ENCODE results near the gene STK32C.
"Not testable (repeated sequence)": the region's sequence is repeated elsewhere in the genome, so short reads cannot be mapped to it uniquely, and the experiment has no call there.

Gene STK32C

GRCh38 chr10:132307823-132308586 is at the start of gene STK32C:
Gene STK32C, minus strand, starts transcription at chr10:132307950. Its CDS starts 117 bp downstream, at chr10:132307833.
- DNase-seq = peak; percentile 89 to 94

DNA sequence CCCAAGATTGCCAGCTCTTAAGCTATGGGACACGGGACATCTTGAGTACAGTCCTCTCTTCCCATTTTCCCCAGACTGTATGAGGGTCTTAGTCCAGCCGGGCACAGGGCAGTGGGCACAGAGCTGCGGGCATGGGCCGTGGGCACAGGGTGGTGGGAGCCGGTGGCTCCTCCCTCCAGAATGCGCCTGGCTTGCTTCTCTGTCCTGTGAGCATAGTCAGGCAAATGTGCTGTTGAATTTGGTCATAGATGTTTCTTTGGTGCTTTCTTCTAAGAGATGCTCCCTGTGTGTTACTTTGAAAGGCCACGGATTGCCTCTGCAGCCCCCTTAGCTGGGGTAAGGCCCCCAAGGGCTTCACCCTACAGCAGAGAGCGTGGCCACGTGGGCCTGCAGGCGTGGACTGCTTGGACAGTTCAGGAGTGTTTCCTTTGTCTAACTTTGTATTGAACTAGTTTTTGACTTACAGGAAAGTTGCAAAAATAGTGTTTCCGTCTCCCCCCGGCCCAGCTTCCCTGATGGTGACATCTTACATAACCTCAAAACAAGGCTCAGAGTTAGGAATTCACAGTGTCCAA is 49.0 kb upstream of the STK32C start:
- no peak for DNase-seq

DNA sequence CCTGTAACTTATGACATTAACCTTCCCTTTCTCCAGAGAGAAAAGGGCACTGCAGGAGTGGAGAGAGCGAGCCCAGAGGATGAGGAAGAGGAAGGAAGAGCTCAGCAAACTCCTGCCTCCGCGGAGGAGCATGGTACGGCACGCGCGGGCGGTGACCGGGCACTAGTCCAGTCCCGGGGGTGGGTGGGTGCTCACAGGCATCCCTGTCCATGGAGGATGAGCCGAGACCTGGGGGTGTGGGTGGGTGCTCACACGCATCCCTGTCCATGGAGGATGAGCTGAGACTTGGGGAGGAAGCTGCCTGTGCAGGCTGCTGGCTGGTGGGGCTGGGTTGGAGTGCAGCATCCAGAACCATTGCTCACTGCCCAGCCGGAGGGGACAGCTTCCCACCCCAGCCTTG is 48.0 kb upstream of the STK32C start:
- no peak for DNase-seq

- no peak for DNase-seq
These were observed 47.5 kb upstream of the STK32C start for GRCh38 chr10:132355297-132355696.

GRCh38 chr10:132354356-132355094 is 46.8 kb upstream of the STK32C start:
- no peak for DNase-seq

DNA sequence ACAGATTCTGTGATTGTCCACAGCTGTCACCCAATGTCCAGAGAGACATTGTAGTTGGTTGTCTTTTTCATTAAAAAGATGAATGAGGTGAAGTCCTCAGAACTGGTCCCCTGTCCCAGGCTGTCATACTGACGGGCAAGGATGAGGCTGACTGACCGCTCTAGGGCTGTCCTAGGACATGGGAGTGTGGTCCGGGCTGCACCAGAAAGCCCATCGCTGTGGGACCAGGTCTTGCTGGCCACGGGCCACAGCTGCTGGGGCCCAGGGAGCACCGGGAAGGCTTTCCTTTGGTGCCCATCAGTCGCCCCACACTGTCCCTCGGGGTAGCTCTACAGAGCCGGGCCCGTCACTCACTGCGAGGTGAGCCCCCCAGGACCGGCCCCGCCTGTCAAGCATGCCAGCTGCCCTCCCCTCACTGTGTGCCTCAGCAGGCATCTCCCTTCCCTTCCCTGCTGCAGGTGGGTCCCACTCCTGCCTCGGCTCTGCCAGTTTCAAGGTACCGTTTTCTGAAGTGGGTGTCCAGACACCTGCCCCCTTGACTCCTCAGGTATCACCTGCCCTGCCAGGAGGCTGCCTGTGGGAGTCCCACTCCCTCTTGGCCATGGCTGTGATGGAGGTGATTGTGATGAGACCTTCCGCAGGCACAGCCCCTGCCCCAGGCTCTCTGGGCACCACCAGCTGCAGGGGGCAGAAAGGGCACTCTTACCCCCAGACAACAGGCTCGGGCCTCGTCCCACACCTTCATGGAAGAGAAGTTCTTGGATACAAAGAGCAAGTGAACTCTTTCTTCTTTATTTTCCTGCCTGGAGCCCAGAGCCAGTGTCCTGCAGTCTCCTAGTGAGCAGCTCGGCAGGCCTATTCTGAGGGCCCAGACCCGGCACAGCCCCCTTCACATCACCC is 46.0 kb upstream of the STK32C start:
- DNase-seq = no peak

- DNase-seq = peak; percentile 57 to 81
These were observed 44.9 kb upstream of the STK32C start for GRCh38 chr10:132352462-132353308.

GRCh38 chr10:132351611-132352010 is 43.9 kb upstream of the STK32C start:
- DNase-seq = no peak

DNA sequence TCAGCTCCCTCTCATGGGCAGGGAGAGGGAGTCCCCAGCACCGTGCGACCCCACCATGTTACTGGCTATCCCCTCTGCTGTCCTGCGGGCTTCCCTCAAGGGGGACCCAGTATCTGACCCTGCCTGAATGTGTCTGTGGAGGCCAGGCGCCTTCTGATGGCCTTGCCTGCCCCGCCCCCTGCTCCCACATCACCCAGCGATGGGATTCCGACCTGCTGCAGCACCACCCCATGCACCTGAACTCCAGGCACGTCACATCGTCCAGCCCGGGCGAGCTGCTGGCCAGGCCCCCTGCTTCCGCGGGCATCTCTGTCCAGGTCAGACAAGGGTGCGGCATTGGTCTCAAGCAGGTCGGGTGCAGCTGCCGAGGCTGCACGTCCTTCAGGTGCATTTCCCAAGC is 43.2 kb upstream of the STK32C start:
- DNase-seq = no peak

DNA sequence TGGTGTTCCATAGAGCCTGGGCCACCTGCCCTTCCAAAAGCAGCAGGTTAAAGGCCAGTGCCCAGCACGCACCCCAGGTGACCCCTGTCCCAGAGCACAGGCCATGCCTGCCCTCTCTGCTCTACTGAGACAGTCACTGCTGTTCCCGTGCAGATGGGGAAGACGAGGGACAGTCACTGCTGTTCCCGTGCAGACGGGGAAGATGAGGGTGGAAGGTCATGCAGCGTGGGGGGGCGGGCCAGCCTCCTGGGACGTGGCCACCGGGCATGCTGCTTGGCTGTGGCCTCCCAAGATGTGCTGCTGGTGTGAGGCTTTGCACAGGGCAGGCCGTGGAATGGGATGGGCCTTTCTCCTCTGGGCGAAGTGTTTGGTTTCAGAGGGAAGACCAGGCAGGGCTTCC is 42.6 kb upstream of the STK32C start:
- no peak for DNase-seq

GRCh38 chr10:132349766-132350165 is 42.0 kb upstream of the STK32C start:
- DNase-seq = no peak

DNA sequence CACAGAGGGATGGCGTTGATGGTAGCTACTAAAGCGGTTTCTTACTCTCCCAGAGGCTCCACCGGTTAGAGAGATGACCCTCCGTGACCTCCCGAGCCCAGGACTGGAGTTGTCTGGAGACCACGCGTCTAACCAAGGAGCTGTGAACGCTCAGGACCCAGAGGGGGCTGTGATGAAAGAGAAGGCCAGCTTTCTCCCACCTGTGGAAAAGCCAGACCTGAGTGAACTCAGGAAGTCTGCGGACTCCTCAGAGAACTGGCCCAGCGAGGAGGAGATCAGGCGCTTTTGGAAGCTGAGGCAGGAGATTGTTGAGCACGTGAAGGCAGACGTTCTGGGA is 40.1 kb upstream of the STK32C start:
- DNase-seq = no peak

DNA sequence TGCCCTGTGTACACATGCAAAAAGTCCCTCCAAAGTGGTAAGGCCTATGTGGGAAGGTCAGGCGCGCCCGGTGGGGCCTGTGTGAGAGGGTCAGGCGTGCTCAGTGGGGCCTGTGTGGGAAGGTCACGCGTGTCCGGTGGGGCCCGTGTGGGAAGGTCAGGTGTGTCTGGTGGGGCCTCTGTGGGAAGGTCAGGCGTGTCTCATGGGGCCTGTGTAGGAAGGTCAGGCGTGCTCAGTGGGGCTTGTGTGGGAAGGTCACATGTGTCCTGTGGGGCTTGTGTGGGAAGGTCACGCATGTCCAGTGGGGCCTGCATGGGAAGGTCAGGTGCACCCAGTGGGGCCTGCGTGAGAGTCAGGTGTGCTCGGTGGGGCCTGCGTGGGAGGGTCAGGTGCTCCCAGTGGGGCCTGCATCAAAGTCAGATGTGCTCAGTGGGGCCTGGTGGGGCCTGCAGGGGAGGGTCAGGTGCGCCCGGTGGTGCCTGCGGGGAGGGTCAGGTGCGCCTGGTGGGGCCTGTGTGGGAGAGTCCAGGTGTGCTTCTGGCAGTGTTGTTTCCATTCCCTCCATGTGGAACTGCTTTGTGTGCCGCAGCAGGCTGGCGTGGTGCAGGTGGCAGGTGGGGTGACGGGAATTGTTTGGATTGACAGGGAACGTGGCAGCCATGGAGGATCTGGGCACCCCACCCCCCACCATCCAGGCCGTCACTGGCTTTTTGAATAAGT is 39.6 kb upstream of the STK32C start:
- no peak for DNase-seq

DNA sequence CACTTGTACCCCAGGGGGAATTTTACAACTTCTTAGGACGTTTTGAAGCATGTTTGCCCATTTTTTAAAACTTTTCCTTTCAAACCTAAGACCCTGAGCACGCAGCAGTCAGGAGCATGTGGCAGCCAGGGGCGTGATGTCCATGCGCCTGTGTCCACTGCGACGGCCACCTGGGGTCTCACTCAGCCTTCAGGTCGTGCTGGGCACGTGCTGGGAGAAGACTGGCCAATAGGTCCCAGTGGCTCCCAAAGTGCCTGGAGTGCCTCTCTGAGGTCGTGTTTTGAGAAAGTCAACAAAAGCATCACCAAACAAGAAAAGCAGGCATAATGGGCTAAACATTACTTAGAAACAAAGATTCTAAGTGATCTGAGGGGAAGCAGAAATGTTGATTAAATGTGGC is 39.1 kb upstream of the STK32C start:
- no peak for DNase-seq

GRCh38 chr10:132345345-132345744 is 37.6 kb upstream of the STK32C start:
- DNase-seq = no peak

DNA sequence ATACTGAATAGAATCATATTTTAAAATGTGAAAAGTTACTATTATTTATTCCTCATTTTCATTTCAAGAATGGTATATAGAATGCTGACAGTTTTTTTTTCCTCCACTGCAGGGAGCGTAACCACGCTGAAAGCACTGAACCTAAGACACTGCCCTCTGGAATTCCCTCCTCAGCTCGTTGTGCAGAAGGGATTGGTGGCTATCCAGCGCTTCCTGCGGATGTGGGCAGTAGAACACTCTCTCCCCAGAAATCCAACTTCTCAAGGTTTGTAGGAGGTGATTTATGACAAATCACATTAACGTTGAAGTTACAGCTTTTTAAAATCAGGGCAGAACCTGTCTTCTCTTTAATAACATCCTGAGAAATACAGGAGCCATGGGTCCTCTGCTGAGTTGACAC is 36.6 kb upstream of the STK32C start:
- DNase-seq = no peak

DNA sequence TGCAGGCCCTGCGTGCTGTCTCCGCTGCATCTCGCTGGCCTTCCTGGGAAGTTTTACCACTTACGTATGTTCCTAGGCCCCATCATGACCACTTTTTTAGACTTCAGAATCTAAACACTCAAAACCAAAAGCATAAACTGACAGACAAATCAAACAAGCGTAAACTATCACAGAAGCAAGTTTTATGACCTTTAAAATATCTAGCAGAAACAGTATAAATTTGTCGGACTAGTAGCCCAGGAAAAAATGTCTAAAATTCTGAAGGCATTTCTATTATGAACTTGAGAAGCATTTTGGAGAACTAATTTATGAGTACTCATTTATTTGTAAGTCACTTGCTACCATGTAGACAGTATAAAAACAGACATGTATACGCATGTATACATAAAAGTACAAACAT is 34.8 kb upstream of the STK32C start:
- no peak for DNase-seq

DNA sequence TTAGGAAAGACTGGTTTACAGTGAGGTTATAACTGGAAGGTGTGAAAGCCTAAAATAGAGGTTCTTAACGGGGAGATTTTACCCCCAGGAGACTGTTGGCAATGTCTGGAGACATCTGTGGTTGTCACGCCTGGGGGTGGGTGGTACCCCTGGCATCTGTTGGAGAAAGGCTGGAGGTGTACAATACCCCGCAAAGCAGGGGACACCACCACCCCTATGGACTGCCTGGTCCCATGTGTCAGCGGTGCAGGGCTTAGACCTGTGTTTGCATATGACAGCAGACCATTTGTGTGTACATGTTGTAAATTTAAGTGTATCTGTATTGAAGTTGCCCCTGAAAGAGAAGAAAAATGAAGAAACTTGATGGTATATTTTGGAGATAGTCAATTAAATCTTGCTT is 34.0 kb upstream of the STK32C start:
- DNase-seq = no peak

GRCh38 chr10:132341017-132341416 is 33.3 kb upstream of the STK32C start:
- no peak for DNase-seq

DNA sequence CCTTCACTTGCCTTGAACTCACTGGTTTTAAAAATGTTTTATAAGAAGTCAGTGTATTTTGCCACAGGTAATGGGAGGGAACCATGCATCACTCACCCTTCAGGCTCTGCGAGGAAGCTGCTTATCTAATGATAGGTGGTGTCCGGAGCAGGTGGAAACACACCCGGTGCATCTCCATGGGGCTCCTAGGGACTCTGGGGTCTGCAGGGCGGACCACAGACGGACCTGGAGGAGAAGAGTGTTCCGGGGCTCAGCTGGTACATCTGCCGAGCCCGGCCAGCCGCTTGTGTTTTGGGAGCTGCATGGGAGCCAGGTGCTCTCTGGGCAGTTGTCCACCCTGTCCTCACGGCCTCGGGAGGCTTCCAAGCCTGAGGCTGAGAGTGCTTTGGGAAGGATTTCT is 31.5 kb upstream of the STK32C start:
- DNase-seq = no peak

DNA sequence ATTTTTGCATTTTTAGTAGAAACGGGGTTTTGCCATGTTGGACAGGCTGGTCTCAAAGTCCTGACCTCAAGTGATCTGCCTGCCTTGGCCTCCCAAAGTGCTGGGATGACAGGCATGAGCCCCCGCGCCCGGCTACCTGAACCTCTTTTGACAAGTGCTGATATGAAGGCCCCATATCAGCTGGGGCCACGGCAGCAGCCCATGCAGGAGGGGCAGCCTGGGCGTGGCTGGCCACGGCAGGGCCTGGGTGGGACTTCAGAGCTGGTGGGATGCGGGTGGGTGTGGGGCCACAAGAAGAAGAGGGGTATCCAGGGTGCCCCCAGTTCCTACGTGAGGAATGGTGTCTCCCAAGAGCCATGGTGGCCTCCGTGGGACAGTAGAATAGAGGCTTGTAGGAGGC is 31.1 kb upstream of the STK32C start:
- DNase-seq = no peak

GRCh38 chr10:132337854-132338253 is 30.1 kb upstream of the STK32C start:
- DNase-seq = not testable (repeated sequence)

Data from stimulated activated CD4-positive, alpha-beta T cell treated with anti-CD3 and anti-CD28 coated beads, Interleukin-4, amount 100 ng/mL, for 4 hours (primary cell).